ENCODE measurements around the gene THAP4. TPM values are rescaled to one million over a fixed set of nuclear protein-coding genes. Genes with fewer than 3 reads are reported as not detected.

Gene THAP4
- total and polyA plus RNA-seq, 8 donors = 36.3 to 48.4 (median 42.2) TPM

DNA sequence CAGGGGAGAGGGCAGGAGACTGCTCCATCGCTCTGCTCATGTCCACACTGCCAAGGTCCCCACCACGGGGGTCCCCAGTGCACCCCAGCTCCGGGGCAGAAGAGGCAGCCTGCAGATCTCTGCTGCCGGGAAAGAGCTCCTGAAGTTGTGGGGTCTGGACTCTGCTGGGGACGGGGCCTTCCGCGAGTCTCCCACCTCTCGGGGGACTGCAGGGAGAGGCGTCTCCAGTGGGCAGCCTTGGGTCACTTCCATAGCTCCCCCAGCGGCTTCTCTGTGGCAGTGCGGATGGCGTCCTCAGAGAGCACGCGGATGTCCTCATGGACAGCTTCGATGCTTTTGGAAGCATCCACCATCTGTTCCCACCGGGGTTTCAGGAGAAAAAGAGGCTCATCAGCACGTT is 38.9 kb upstream of the THAP4 start:
- intact Hi-C loops (cut with DNase I) = no loop called here
- H3K27ac ChIP-seq = no peak overlapping the region
- TF ChIP-seq, protein P1, sequence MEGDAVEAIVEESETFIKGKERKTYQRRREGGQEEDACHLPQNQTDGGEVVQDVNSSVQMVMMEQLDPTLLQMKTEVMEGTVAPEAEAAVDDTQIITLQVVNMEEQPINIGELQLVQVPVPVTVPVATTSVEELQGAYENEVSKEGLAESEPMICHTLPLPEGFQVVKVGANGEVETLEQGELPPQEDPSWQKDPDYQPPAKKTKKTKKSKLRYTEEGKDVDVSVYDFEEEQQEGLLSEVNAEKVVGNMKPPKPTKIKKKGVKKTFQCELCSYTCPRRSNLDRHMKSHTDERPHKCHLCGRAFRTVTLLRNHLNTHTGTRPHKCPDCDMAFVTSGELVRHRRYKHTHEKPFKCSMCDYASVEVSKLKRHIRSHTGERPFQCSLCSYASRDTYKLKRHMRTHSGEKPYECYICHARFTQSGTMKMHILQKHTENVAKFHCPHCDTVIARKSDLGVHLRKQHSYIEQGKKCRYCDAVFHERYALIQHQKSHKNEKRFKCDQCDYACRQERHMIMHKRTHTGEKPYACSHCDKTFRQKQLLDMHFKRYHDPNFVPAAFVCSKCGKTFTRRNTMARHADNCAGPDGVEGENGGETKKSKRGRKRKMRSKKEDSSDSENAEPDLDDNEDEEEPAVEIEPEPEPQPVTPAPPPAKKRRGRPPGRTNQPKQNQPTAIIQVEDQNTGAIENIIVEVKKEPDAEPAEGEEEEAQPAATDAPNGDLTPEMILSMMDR (IDR thresholded peaks at IDR 0.05) = no peak

DNA sequence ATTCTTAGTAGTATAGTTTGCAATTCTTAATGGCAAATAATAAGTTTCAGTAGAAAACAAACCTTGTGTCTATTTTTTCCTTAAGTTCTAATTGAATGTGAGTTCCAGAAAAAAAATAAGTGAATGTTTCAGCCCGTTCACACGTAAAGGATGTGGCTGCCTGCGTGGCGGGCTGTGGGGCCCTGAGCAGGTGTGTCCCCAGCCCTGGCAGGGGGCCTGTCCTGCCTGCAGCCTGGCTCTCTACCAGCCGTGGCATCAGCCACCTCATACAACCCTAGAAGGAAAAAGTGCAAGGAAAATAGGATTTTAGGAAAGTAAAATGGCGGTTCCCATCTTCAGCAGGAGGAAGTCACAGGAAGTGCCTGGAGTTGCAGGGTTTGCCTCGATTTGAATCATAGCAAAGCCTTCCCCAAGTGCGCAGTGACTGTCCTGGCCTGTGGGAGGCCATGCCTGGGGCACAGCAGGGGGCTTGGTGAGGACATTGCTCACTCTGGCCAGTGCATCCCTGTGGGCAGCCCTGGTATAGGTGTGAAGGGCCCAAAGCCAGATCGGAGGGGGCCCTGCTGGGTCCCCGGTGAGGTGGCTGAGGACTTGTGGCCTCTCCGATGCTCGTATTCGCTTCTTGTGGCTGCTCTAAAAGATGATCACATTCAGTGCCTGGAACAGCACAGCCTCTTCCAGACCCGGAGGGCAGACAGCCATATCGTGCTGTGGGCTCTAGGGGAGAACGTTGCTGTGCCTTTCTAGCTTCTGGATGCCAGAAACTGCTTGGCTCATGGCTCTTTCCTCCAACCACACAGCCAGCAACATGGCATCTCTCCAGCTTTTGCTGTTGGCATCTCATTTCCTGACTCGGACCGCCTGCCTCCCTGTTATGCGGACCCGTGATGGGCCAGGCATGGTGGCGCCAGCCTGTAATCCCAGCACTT is 37.1 kb upstream of the THAP4 start:
- Histone ChIP-seq H3K4me1 (no peaks in the 10 kb centered on the region), H3K36me3 (peaks cover 0 to 93% of the 10 kb centered on the region in 2 donors), H3K27ac (no peak overlapping the region), H3K9me3 (no peaks in the 10 kb centered on the region), H3K27me3 (no peaks in the 10 kb centered on the region), H3K4me3 (no peak overlapping the region)
- intact Hi-C loops (cut with DNase I) = no loop called here
- TF ChIP-seq, protein P1 (IDR thresholded peaks at IDR 0.05) = no peak
- DNase-seq (peak in 1 of 4 donors; percentile 69), ATAC-seq (no peak)

More for the DNA sequence above, 38.9 kb upstream of the THAP4 start:
- ATAC-seq = no peak
- Histone ChIP-seq H3K4me3 (no peak overlapping the region), H3K36me3 (peaks cover 0 to 87% of the 10 kb centered on the region in 2 donors), H3K27me3 (no peaks in the 10 kb centered on the region), H3K9me3 (no peaks in the 10 kb centered on the region), H3K4me1 (no peaks in the 10 kb centered on the region)
- DNase-seq = no peak

DNA sequence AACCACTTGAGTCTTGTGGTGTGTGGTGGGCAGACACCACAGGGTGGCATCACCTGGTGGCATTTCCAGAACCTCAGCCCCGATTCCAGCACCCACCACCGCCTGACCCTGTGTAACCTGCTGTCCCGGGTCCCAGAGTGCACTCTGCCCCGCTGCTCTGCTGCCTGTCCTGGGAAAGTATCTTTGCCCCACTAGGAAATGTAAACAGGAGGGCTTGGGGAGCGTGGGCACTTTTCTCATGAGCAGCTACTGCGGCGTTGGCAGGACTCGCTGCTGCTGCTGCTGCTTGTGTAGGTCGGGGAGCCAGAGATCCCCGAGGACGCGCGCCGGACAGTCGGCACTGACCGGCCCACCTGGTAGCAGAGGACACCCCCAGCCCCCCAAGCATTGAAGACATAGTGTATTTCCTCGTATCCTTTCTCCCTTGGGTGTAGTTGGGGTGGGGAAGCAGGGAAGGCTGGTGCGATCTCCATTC is 36.3 kb upstream of the THAP4 start:
- no peak for ATAC-seq
- Histone ChIP-seq H3K9me3 (no peaks in the 10 kb centered on the region), H3K36me3 (peaks cover 0 to 93% of the 10 kb centered on the region in 2 donors), H3K27me3 (no peaks in the 10 kb centered on the region), H3K4me3 (no peak overlapping the region), H3K27ac (no peak overlapping the region), H3K4me1 (no peaks in the 10 kb centered on the region)
- peak in 1 of 4 donors; percentile 48 for DNase-seq
- TF ChIP-seq, protein P1 (IDR thresholded peaks at IDR 0.05) = no peak
- intact Hi-C loops (cut with DNase I) = no loop called here

DNA sequence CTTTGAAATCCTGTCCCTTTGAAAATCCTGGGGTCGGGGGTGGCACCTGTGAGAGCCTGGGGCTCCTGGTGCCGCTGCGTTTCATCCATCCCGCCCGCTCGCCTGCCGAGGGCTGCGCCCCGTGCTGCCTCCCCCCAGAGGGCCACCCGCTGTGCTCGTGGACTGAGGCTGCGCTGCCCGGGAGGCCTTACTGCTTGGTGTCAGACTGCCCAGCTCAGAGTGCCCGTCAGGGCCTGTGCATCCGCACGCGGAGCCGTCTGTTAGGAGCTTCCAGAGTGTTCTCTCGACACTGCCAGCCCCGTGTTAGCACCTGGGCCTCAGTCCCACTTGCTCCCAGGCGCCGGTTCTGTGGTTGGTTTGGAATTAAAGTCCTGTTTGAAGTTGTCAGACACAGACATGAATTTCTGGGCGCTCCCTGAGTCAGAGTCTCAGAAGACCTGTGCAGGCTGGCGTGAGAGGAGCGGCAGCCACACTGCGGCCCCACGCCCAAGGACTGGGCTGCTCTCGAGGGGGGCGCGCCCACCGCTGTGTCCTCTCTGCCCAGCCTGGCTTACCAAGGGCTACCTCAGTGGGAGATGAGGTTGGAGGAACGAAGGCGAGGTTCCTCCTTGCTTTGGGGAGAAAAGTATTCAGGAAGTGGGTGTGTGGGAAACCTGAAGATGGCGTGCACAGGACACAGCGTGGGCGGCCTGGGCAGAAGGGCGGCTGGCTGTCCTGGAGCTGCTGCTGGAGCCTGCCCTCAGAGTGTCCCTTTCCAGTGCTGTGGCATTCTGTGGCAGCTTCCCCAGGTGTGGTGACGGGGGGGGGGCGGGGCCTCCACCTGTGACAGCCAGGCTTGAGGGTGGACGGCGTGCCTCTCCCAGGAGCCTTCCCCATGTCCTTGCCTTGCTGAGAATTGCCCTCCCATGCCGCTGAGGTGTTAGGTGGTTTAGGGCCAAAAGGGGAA is 35.6 kb upstream of the THAP4 start:
- no peaks in the 10 kb centered on the region for H3K9me3 ChIP-seq
- H3K36me3 ChIP-seq = peaks cover 0 to 93% of the 10 kb centered on the region in 2 donors
- TF ChIP-seq, protein P1 (IDR thresholded peaks at IDR 0.05) = no peak
- intact Hi-C loops (cut with DNase I) = no loop called here
- peak in 1 of 4 donors; percentile 76 for DNase-seq
- no peak for ATAC-seq
- no peaks in the 10 kb centered on the region for H3K27me3 ChIP-seq
- H3K4me3 ChIP-seq = no peak overlapping the region
- H3K4me1 ChIP-seq = no peaks in the 10 kb centered on the region
- no peak overlapping the region for H3K27ac ChIP-seq
